HL-60 (cell line): Measurements from ENCODE around the gene POLR3A.

Experiments
- GABPA ChIP-seq: IDR thresholded peaks from 2 replicates; pipeline ENCODE4 v1.6.1; 2012; ENCODE audit warnings: low read depth
- TF ChIP-seq, protein P1 (sequence below): IDR thresholded peaks from one replicate; pipeline ENCODE4 v1.5.1; 2011; ENCODE audit warnings: low read length, control low read depth, inconsistent platforms; ENCODE audit not compliant: insufficient read depth
- TF ChIP-seq, protein P2 (sequence below): IDR thresholded peaks from 2 replicates; pipeline ENCODE4 v1.6.1; 2012; ENCODE audit warnings: low read depth; ENCODE audit not compliant: insufficient replicate concordance

DNA sequence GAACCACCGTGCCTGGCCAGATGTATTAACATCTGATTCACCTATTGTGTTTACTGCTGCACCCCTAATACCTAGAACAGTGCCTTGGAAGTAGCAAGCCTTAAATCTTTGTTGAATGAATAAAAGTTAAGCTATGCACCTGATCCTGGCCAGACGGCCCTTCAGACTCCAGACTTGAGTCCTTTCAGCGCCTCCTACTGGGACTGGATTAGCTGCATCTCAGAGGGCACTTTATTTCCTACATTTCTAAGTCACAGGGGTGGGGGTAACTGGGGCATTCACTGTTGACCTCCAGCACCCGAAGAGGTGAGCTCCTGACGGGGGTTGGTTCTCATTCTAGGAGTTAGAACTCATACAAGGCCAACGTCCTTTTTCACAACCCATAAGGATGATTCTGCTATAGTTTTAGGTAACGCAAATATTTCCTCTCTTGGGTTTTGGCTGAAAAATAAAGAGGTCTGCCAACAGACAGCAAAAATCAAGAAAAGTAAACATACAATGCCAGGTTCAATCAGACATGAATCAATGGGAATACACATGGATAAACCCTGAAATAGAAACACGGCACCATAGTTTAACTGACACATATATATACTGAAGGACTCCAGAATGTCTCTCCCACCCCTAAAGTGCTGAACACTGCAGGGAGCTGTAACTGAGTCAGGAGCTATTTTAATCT lies 54.8 kb downstream of the POLR3A start:
- TF ChIP-seq, protein P1, sequence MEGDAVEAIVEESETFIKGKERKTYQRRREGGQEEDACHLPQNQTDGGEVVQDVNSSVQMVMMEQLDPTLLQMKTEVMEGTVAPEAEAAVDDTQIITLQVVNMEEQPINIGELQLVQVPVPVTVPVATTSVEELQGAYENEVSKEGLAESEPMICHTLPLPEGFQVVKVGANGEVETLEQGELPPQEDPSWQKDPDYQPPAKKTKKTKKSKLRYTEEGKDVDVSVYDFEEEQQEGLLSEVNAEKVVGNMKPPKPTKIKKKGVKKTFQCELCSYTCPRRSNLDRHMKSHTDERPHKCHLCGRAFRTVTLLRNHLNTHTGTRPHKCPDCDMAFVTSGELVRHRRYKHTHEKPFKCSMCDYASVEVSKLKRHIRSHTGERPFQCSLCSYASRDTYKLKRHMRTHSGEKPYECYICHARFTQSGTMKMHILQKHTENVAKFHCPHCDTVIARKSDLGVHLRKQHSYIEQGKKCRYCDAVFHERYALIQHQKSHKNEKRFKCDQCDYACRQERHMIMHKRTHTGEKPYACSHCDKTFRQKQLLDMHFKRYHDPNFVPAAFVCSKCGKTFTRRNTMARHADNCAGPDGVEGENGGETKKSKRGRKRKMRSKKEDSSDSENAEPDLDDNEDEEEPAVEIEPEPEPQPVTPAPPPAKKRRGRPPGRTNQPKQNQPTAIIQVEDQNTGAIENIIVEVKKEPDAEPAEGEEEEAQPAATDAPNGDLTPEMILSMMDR: no peak
- TF ChIP-seq GABPA: no peak
- TF ChIP-seq, protein P2, sequence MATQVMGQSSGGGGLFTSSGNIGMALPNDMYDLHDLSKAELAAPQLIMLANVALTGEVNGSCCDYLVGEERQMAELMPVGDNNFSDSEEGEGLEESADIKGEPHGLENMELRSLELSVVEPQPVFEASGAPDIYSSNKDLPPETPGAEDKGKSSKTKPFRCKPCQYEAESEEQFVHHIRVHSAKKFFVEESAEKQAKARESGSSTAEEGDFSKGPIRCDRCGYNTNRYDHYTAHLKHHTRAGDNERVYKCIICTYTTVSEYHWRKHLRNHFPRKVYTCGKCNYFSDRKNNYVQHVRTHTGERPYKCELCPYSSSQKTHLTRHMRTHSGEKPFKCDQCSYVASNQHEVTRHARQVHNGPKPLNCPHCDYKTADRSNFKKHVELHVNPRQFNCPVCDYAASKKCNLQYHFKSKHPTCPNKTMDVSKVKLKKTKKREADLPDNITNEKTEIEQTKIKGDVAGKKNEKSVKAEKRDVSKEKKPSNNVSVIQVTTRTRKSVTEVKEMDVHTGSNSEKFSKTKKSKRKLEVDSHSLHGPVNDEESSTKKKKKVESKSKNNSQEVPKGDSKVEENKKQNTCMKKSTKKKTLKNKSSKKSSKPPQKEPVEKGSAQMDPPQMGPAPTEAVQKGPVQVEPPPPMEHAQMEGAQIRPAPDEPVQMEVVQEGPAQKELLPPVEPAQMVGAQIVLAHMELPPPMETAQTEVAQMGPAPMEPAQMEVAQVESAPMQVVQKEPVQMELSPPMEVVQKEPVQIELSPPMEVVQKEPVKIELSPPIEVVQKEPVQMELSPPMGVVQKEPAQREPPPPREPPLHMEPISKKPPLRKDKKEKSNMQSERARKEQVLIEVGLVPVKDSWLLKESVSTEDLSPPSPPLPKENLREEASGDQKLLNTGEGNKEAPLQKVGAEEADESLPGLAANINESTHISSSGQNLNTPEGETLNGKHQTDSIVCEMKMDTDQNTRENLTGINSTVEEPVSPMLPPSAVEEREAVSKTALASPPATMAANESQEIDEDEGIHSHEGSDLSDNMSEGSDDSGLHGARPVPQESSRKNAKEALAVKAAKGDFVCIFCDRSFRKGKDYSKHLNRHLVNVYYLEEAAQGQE: no peak
